GM20000 (cell line): ENCODE measurements around the gene GDPD5.

Experiments
- DNase-seq: peaks from one replicate; pipeline ENCODE4 v3.0.0; 2012; ENCODE audit warnings: low spot score
- CTCF ChIP-seq: IDR thresholded peaks from 2 replicates; pipeline ENCODE4 v1.5.1; 2012; ENCODE audit warnings: mild to moderate bottlenecking, control low read depth; ENCODE audit errors: extremely low read depth, missing control alignments

The GDPD5 gene

GRCh38 chr11:75518204-75518549 lies 7.6 kb downstream of the GDPD5 start:
- no peak for DNase-seq
- no peak for TF ChIP-seq CTCF

- no peak for DNase-seq
- TF ChIP-seq CTCF = no peak
These were observed 8.9 kb downstream of the GDPD5 start for GRCh38 chr11:75516886-75517285.

GRCh38 chr11:75516140-75516539 lies 9.6 kb downstream of the GDPD5 start:
- TF ChIP-seq CTCF = no peak
- no peak for DNase-seq

- no peak for DNase-seq
- TF ChIP-seq CTCF = no peak
These were observed 11.1 kb downstream of the GDPD5 start for GRCh38 chr11:75514596-75514995.

GRCh38 chr11:75513250-75513649 lies 12.5 kb downstream of the GDPD5 start:
- TF ChIP-seq CTCF = no peak
- DNase-seq = no peak

DNA sequence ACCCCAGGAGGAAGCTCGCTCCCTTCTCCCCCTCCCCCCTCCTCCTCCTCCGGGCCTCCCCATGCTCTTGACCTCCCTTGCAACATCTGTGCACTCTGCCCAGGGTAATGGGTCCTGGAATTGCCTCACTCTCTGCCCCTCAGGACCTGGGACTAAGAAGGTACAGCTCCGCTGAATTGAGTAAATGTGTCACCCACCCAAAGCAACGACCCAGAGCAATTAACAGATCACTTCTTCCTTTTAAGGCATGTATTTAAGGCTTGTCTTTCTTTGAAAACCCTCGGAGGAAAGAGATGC lies 15.1 kb downstream of the GDPD5 start:
- no peak for DNase-seq
- TF ChIP-seq CTCF = no peak

- no peak for TF ChIP-seq CTCF
- no peak for DNase-seq
These were observed 15.6 kb downstream of the GDPD5 start for GRCh38 chr11:75510004-75510722.
